Thyroid gland (tissue), 4 donors: ENCODE data around the gene RIMBP2. TPM values are rescaled to one million over a fixed set of nuclear protein-coding genes. Genes with fewer than 3 reads are reported as not detected.

Experiments used
- DNase-seq, 2 donors: peaks; one replicate each; pipeline ENCODE4 v3.0.0-alpha.2; 2019
- H3K27ac ChIP-seq, 3 donors: fragments of 200-600 bp; sonication (generic); 1 replicate in 2 of 3; 2 replicates in 1 of 3; pipeline ENCODE4 v1.5.1; 2016 to 2019; ENCODE audit warnings: mild to moderate bottlenecking in 1 of 3, moderate library complexity in 1 of 3
- H3K27me3 ChIP-seq: fragments of 200-600 bp; sonication (generic); one replicate; pipeline ENCODE4 v1.5.1; 2019
- H3K36me3 ChIP-seq, 2 donors: fragments of 200-600 bp; sonication (generic); one replicate each; pipeline ENCODE4 v1.5.1; 2016 to 2019
- H3K4me1 ChIP-seq, 2 donors: fragments of 200-600 bp; sonication (generic); one replicate each; pipeline ENCODE4 v1.5.1; 2017 to 2019
- H3K4me3 ChIP-seq, 3 donors: fragments of 200-600 bp; sonication (generic); replicated peaks in 1 of 3; 1 replicate in 2 of 3; 2 replicates in 1 of 3; pipeline ENCODE4 v1.5.1; 2016; ENCODE audit warnings: mild to moderate bottlenecking in 1 of 3
- H3K9me3 ChIP-seq: fragments of 200-600 bp; sonication (generic); one replicate; pipeline ENCODE4 v1.5.1; 2017
- CTCF ChIP-seq, 6 experiments: fragments of 200-600 bp in 3 of 6; fragments of 450-650 bp in 3 of 6; sonication (generic) in 3 of 6; IDR thresholded peaks; one replicate each; pipeline ENCODE4 v1.5.1; 2016 to 2019; ENCODE audit warnings: antibody characterized with exemption in 6 of 6, mild to moderate bottlenecking in 2 of 6, inconsistent platforms in 1 of 6, moderate library complexity in 1 of 6
- POLR2A ChIP-seq, 2 donors: fragments of 450-650 bp; IDR thresholded peaks; one replicate each; pipeline ENCODE4 v1.6.1; 2017; ENCODE audit warnings: antibody characterized with exemption in 2 of 2, mild to moderate bottlenecking in 2 of 2, moderate library complexity in 1 of 2
- WGBS, 2 donors: methylation state at CpG; one replicate each; pipeline ENCODE4 v1.1.5; 2017; 5-methylcytosine and 5-hydroxymethylcytosine counted together
- intact Hi-C: fragments of 100-400 bp; cut with DNase I; formaldehyde crosslinking; loops from one replicate; pipeline ENCODE4 v1.15.1; 2023
- total RNA-seq, 4 donors: library from RNA; depleted of rRNA; stranded (reverse); fragments of >200 nt; gene quantifications; one replicate each; pipeline ENCODE4 v1.2.3, GENCODE V29; 2016

Gene RIMBP2
- total RNA-seq, 4 donors from 2014 or later, result 0.11 to 2.2 (median 0.63) TPM

- Histone ChIP-seq H3K27ac (no peak overlapping the region), H3K9me3 (no peaks in the 10 kb centered on the region), H3K4me1 (no peaks in the 10 kb centered on the region), H3K4me3 (no peak overlapping the region), H3K27me3 (no peaks in the 10 kb centered on the region), H3K36me3 (no peaks in the 10 kb centered on the region)
- WGBS, 2 donors, result 51 to 74% methylated on average over 3 of the region's 3 CpGs
- no peak for DNase-seq
- intact Hi-C loops, result no loop called here
- TF ChIP-seq CTCF (IDR thresholded peaks at IDR 0.05) (no peak), POLR2A (IDR thresholded peaks at IDR 0.05) (no peak)
Observed at GRCh38 chr12:130384234-130384633, 331.9 kb downstream of the RIMBP2 start.

- intact Hi-C loops, result no loop called here
Observed at GRCh38 chr12:130382818-130383217, 333.3 kb downstream of the RIMBP2 start.

GRCh38 chr12:130375296-130376287 is 340.5 kb downstream of the RIMBP2 start:
- WGBS, 2 donors, result 77 to 78% methylated on average over 13 of the region's 13 CpGs

More at GRCh38 chr12:130382818-130383217, 333.3 kb downstream of the RIMBP2 start:
- Histone ChIP-seq H3K36me3 (no peaks in the 10 kb centered on the region), H3K27me3 (no peaks in the 10 kb centered on the region), H3K9me3 (no peaks in the 10 kb centered on the region), H3K4me1 (peaks cover 0 to 8% of the 10 kb centered on the region in 2 donors), H3K27ac (no peak overlapping the region), H3K4me3 (no peak overlapping the region)
- 85 to 94% methylated on average over 2 of the region's 2 CpGs for WGBS, 2 donors
- TF ChIP-seq POLR2A (IDR thresholded peaks at IDR 0.05), result no peak
- TF ChIP-seq CTCF (IDR thresholded peaks at IDR 0.05), result no peak
- DNase-seq, result no peak

GRCh38 chr12:130374083-130374482 is 342.0 kb downstream of the RIMBP2 start:
- intact Hi-C loops, result no loop called here
- H3K4me3 ChIP-seq, result no peak overlapping the region
- no peak for DNase-seq
- H3K36me3 ChIP-seq, result no peaks in the 10 kb centered on the region
- TF ChIP-seq CTCF (IDR thresholded peaks at IDR 0.05), result no peak
- no peak for TF ChIP-seq POLR2A (IDR thresholded peaks at IDR 0.05)
- 89 to 97% methylated on average over 4 of the region's 4 CpGs for WGBS, 2 donors
- no peaks in the 10 kb centered on the region for H3K9me3 ChIP-seq
- peaks cover 5 to 30% of the 10 kb centered on the region in 2 donors for H3K4me1 ChIP-seq
- H3K27ac ChIP-seq, result no peak overlapping the region
- H3K27me3 ChIP-seq, result no peaks in the 10 kb centered on the region

More at GRCh38 chr12:130375296-130376287, 340.5 kb downstream of the RIMBP2 start:
- no peaks in the 10 kb centered on the region for H3K36me3 ChIP-seq
- intact Hi-C loops, result no loop called here
- no peaks in the 10 kb centered on the region for H3K27me3 ChIP-seq
- H3K4me1 ChIP-seq, result peaks cover 5 to 30% of the 10 kb centered on the region in 2 donors
- TF ChIP-seq CTCF (IDR thresholded peaks at IDR 0.05) (no peak), POLR2A (IDR thresholded peaks at IDR 0.05) (no peak)
- DNase-seq, result peak; percentile 25 to 61
- no peak overlapping the region for H3K27ac ChIP-seq
- no peaks in the 10 kb centered on the region for H3K9me3 ChIP-seq
- no peak overlapping the region for H3K4me3 ChIP-seq

- TF ChIP-seq POLR2A (IDR thresholded peaks at IDR 0.05), result no peak
- H3K27ac ChIP-seq, result no peak overlapping the region
- H3K27me3 ChIP-seq, result no peaks in the 10 kb centered on the region
Observed at GRCh38 chr12:130372936-130373335, 343.2 kb downstream of the RIMBP2 start.

More at GRCh38 chr12:130372936-130373335, 343.2 kb downstream of the RIMBP2 start:
- peaks cover 5 to 23% of the 10 kb centered on the region in 2 donors for H3K4me1 ChIP-seq
- no peak overlapping the region for H3K4me3 ChIP-seq
- WGBS, 2 donors, result 42 to 44% methylated on average over 4 of the region's 4 CpGs
- no peaks in the 10 kb centered on the region for H3K36me3 ChIP-seq
- peak; percentile 28 to 57 for DNase-seq
- intact Hi-C loops, result no loop called here
- no peaks in the 10 kb centered on the region for H3K9me3 ChIP-seq
